HepG2 (cell line): ENCODE measurements around the gene GRAMD4. TPM values are rescaled to one million over a fixed set of nuclear protein-coding genes. Genes with fewer than 3 reads are reported as not detected.

Source experiments
- DNMT3B ChIP-seq: conservative IDR thresholded peaks from 2 replicates; pipeline ENCODE4 v1.6.1; 2016; ENCODE audit warnings: missing biosample characterization, control low read depth
- HNRNPH1 ChIP-seq: fragments of 200-400 bp; formaldehyde crosslinking; optimal IDR thresholded peaks from 2 replicates; pipeline ENCODE3; 2017; ENCODE audit warnings: mild to moderate bottlenecking, low read depth, low read length
- JUNB ChIP-seq: sonication (generic); formaldehyde crosslinking; IDR thresholded peaks from 2 replicates; pipeline ENCODE4 v1.8.0; 2022; ENCODE audit warnings: missing genetic modification reagents, mild to moderate bottlenecking, borderline replicate concordance
- SNAPC4 ChIP-seq: sonication (generic); formaldehyde crosslinking; IDR thresholded peaks from 2 replicates; pipeline ENCODE4 v1.4.0; 2020; ENCODE audit warnings: mild to moderate bottlenecking, missing genetic modification reagents
- TCF7 ChIP-seq: sonication (generic); IDR thresholded peaks from 2 replicates; pipeline ENCODE4 v1.6.1; 2016; ENCODE audit warnings: antibody characterized with exemption, low read depth
- TFDP1 ChIP-seq: IDR thresholded peaks from 2 replicates; pipeline ENCODE4 v1.6.1; 2016; ENCODE audit warnings: missing compliant biosample characterization, missing genetic modification reagents, borderline replicate concordance
- ZFP36L1 ChIP-seq: sonication (generic); formaldehyde crosslinking; IDR thresholded peaks from 2 replicates; pipeline ENCODE4 v1.8.0; 2022; ENCODE audit warnings: mild to moderate bottlenecking, missing genetic modification reagents, moderate library complexity
- ZFP91 ChIP-seq: sonication (generic); formaldehyde crosslinking; IDR thresholded peaks from 2 replicates; pipeline ENCODE4 v1.9.0; 2022; ENCODE audit warnings: missing genetic modification reagents, mild to moderate bottlenecking, borderline replicate concordance
- ZNF484 ChIP-seq: sonication (generic); formaldehyde crosslinking; IDR thresholded peaks from 2 replicates; pipeline ENCODE4 v1.5.1; 2020; ENCODE audit warnings: mild to moderate bottlenecking, low read depth, missing genetic modification reagents, borderline replicate concordance
- ZNF646 ChIP-seq: sonication (generic); formaldehyde crosslinking; IDR thresholded peaks from 2 replicates; pipeline ENCODE4 v1.9.0; 2021; ENCODE audit warnings: mild to moderate bottlenecking, missing genetic modification reagents
- polyA plus RNA-seq, 8 experiments: library from polyadenylated mRNA; depleted of rRNA in 3 of 8; stranded (reverse) in 7 of 8; unstranded in 1 of 8; fragments of >200 nt; fragmentation: Illumina TruSeq in 4 of 8; extraction: Trizol in 4 of 8; gene quantifications; 2 replicates each; pipeline versions ENCODE4 v1.2.1 to v1.2.3, GENCODE V29; 2011 to 2016; ENCODE audit warnings: low read depth in 4 of 8, missing spikeins in 1 of 8, mixed read lengths in 1 of 8; ENCODE audit not compliant: insufficient read depth in 1 of 8
- total RNA-seq, 5 experiments: library from RNA; depleted of rRNA; stranded (reverse); fragments of >200 nt; fragmentation: Illumina TruSeq; extraction: Trizol; gene quantifications; 2 replicates each; pipeline ENCODE4 v1.2.3, GENCODE V29; 2016; ENCODE audit warnings: low read depth in 1 of 5

GRAMD4 gene
- total and polyA plus RNA-seq, 2 of the 13 experiments (the other 11 are each of a cell fraction or from before 2014, with no cell fraction given), result 15.2 to 15.7 TPM

- TF ChIP-seq ZNF646 (CRISPR knock-in tag) (no peak), HNRNPH1 (no peak), JUNB (CRISPR knock-in tag) (no peak), TFDP1 (CRISPR knock-in tag) (no peak), ZNF484 (CRISPR knock-in tag) (no peak), ZFP36L1 (CRISPR knock-in tag) (no peak), SNAPC4 (CRISPR knock-in tag) (no peak), ZFP91 (CRISPR knock-in tag) (no peak), DNMT3B (CRISPR knock-in tag) (no peak), TCF7 (no peak)
Measured at GRCh38 chr22:46571642-46572250, 48.4 kb upstream of the GRAMD4 start (continued).
